ENCODE results near the gene WDR11. TPM values are rescaled to one million over a fixed set of nuclear protein-coding genes. Genes with fewer than 3 reads are reported as not detected.

The WDR11 gene
- total RNA-seq: 13.0 TPM
- long read RNA-seq, partial matches to known transcripts: 1 of 3 reads
- long read RNA-seq, other reads (novel, unspliced or antisense): 2 of 3 reads

- intact Hi-C loops (cut with micrococcal nuclease): no loop called here
- peak; percentile 92 for DNase-seq
- ATAC-seq: peak; percentile 100
Observed at GRCh38 chr10:120850911-120851865, at the start of gene WDR11. Gene WDR11, plus strand, starts transcription at chr10:120851362. Its CDS starts 59 bp downstream, at chr10:120851421.

- no peak for ATAC-seq
- intact Hi-C loops (cut with micrococcal nuclease): no loop called here
- no peak for DNase-seq
Observed at GRCh38 chr10:120802935-120803334, 48.2 kb upstream of the WDR11 start.

- DNase-seq (no peak), ATAC-seq (no peak)
- intact Hi-C loops (cut with micrococcal nuclease): no loop called here
Observed at GRCh38 chr10:120803972-120804371, 47.2 kb upstream of the WDR11 start.

GRCh38 chr10:120805014-120805812, 45.9 kb upstream of the WDR11 start:
- ATAC-seq: no peak
- intact Hi-C loops (cut with micrococcal nuclease): no loop called here
- DNase-seq: no peak

GRCh38 chr10:120806081-120806480, 45.1 kb upstream of the WDR11 start:
- intact Hi-C loops (cut with micrococcal nuclease): no loop called here
- DNase-seq: no peak
- ATAC-seq: no peak

GRCh38 chr10:120810298-120810697, 40.9 kb upstream of the WDR11 start:
- no peak for DNase-seq
- intact Hi-C loops (cut with micrococcal nuclease): no loop called here
- no peak for ATAC-seq

GRCh38 chr10:120813085-120813484, 38.1 kb upstream of the WDR11 start:
- ATAC-seq: no peak
- intact Hi-C loops (cut with micrococcal nuclease): no loop called here
- DNase-seq: no peak

- no peak for ATAC-seq
- intact Hi-C loops (cut with micrococcal nuclease): no loop called here
- DNase-seq: no peak
Observed at GRCh38 chr10:120818301-120818700, 32.9 kb upstream of the WDR11 start.

- ATAC-seq: no peak
- no peak for DNase-seq
- intact Hi-C loops (cut with micrococcal nuclease): no loop called here
Observed at GRCh38 chr10:120819366-120819765, 31.8 kb upstream of the WDR11 start.

- ATAC-seq: no peak
Observed at GRCh38 chr10:120823266-120823665, 27.9 kb upstream of the WDR11 start.

GRCh38 chr10:120824881-120825309, 26.3 kb upstream of the WDR11 start:
- intact Hi-C loops (cut with micrococcal nuclease): no loop called here
- DNase-seq (no peak), ATAC-seq (no peak)

More at GRCh38 chr10:120823266-120823665, 27.9 kb upstream of the WDR11 start:
- intact Hi-C loops (cut with micrococcal nuclease): no loop called here
- no peak for DNase-seq

- DNase-seq: no peak
- peak; percentile 18 for ATAC-seq
- intact Hi-C loops (cut with micrococcal nuclease): no loop called here
Observed at GRCh38 chr10:120825878-120826769, 25.0 kb upstream of the WDR11 start.

- DNase-seq (no peak), ATAC-seq (no peak)
- intact Hi-C loops (cut with micrococcal nuclease): no loop called here
Observed at GRCh38 chr10:120827251-120827875, 23.8 kb upstream of the WDR11 start.

- intact Hi-C loops (cut with micrococcal nuclease): no loop called here
- ATAC-seq (no peak), DNase-seq (no peak)
Observed at GRCh38 chr10:120828763-120829319, 22.3 kb upstream of the WDR11 start.

- ATAC-seq (no peak), DNase-seq (no peak)
- intact Hi-C loops (cut with micrococcal nuclease): no loop called here
Observed at GRCh38 chr10:120832106-120832505, 19.1 kb upstream of the WDR11 start.

- DNase-seq: no peak
- intact Hi-C loops (cut with micrococcal nuclease): no loop called here
- ATAC-seq: no peak
Observed at GRCh38 chr10:120833222-120833928, 17.8 kb upstream of the WDR11 start.

- ATAC-seq: no peak
- DNase-seq: no peak
- intact Hi-C loops (cut with micrococcal nuclease): no loop called here
Observed at GRCh38 chr10:120835603-120836002, 15.6 kb upstream of the WDR11 start.

GRCh38 chr10:120838941-120839340, 12.2 kb upstream of the WDR11 start:
- ATAC-seq (no peak), DNase-seq (no peak)
- intact Hi-C loops (cut with micrococcal nuclease): no loop called here

Data from left ventricle myocardium superior (tissue), 1 donor.